Measurements from ENCODE around the gene GAL.
"Not testable (repeated sequence)": the region's sequence is repeated elsewhere in the genome, so short reads cannot be mapped to it uniquely, and the experiment has no call there.

Gene GAL, protein sequence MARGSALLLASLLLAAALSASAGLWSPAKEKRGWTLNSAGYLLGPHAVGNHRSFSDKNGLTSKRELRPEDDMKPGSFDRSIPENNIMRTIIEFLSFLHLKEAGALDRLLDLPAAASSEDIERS

DNA sequence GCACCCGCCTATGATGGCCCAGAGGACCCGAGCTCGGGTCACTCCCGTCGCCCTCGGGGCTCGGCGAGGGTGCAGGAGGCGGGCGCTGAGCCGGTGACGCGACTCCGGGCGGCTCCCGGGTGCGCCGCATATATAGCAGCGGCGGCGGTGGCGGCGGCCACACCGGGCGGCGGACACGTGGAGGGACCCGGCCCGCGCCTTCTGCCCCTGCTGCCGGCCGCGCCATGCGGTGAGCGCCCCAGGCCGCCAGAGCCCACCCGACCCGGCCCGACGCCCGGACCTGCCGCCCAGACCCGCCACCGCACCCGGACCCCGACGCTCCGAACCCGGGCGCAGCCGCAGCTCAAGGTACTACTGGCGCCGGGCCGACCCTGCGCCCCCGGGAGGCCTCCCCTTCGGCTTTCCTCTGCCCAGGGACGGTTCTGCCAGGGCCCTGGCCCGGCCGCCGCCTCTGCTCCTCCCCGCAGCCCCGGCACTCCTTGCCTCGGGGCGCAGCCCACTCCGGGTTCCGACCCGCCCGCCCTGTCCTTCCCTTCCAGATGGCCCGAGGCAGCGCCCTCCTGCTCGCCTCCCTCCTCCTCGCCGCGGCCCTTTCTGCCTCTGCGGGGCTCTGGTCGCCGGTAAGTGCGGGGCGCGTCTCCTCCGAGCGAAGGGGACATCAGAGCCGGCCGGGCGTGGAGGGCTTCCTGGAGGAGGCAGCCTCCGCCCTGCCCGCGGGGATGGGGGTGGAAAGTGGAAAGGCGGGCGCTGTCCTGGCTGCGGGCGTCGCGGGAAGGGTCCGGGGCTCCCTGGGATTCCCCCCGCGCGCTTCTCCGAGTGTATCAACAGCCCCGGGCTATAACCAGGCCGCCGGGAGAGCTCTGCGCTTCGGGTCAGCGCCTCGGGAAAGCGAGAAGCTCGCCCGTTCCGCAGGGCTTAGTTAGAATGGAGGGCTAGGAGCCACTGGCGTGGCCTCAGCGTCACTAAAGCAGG is at the start of gene GAL:
Gene GAL, plus strand, starts transcription at position 160 of the 972 bp plus-strand sequence. Its CDS starts 380 bp downstream, at position 540.
- TF ChIP-seq, protein P1, sequence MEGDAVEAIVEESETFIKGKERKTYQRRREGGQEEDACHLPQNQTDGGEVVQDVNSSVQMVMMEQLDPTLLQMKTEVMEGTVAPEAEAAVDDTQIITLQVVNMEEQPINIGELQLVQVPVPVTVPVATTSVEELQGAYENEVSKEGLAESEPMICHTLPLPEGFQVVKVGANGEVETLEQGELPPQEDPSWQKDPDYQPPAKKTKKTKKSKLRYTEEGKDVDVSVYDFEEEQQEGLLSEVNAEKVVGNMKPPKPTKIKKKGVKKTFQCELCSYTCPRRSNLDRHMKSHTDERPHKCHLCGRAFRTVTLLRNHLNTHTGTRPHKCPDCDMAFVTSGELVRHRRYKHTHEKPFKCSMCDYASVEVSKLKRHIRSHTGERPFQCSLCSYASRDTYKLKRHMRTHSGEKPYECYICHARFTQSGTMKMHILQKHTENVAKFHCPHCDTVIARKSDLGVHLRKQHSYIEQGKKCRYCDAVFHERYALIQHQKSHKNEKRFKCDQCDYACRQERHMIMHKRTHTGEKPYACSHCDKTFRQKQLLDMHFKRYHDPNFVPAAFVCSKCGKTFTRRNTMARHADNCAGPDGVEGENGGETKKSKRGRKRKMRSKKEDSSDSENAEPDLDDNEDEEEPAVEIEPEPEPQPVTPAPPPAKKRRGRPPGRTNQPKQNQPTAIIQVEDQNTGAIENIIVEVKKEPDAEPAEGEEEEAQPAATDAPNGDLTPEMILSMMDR (conservative IDR thresholded peaks at IDR 0.05; ENCODE audit: low read depth, low read length) = no peak
- peak within 1 kb of the TSS; percentile 17 for H3K4me3 ChIP-seq (ENCODE audit: low read depth, low read length)
- DNase-seq (ENCODE audit: low read depth) = no peak

DNA sequence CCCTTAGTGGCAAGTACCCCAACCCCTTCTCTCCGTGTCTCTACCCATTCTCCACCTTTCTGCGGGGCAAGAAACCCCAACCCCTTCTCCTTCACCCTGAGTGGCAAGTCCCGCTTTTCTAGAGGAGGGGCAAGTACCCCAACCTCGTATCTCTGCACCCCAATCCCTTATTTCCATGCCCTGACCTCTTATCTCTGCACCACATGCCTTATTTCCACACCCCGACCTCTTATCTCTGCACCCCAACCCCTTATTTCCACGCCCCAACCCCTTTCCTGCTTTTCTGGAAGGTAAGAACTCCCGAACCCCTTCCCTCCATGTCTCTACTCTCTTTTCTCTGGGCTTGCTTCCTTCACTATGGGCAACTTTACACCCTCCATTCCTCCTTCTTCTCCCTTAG is 49.7 kb upstream of the GAL start:
- not testable (repeated sequence) for H3K4me3 ChIP-seq (ENCODE audit: low read depth, low read length); DNase-seq (ENCODE audit: low read depth)

DNA sequence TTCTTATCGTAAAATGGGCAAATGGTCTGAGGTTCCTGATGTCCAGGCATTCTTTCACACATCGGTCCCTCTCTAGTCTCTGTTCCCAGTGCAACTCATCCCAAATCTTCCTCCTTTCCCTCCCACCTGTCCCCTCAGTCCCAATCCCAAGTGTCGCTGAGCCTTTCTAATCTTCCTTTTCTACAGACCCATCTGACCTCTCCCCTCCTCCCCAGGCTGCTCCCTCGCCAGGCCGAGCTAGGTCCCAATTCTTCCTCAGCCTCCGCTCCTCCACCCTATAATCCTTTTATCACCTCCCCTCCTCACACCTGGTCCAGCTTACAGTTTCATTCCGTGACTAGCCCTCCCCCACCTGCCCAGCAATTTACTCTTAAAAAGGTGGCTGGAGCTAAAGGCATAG is 49.2 kb upstream of the GAL start:
- not testable (repeated sequence) for DNase-seq (ENCODE audit: low read depth); H3K4me3 ChIP-seq (ENCODE audit: low read depth, low read length)

DNA sequence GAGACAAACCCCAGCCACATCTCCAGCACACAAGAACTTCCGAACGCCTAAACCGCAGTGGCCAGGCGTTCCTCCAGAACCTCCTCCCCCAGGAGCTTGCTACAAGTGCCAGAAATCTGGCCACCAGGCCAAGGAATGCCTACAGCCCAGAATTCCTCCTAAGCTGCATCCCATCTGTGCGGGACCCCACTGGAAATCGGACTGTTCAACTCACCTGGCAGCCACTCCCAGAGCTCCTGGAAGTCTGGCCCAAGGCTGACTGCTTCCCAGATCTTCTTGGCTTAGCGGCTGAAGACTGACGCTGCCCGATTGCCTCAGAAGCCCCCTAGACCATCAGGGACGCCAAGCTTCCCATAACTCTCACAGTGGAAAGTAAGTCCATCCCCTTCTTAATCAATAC is 48.5 kb upstream of the GAL start:
- not testable (repeated sequence) for DNase-seq (ENCODE audit: low read depth); H3K4me3 ChIP-seq (ENCODE audit: low read depth, low read length)

DNA sequence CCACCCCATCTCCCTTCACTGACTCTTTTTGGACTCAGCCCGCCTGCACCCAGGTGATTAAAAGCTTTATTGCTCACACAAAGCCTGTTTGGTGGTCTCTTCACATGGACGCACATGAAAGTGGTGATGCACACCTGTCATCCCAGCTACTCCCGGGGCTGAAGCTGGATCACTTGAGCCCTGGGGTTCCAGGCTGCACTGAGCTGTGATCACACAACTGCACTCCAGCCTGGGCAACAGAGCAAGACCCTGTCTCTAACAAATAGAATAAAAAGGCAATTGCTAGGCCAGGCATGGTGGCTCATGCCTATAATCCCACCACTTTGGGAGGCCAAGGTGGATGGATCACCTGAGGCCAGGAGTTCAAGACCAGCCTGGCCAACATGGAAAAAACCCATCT is 45.0 kb upstream of the GAL start:
- DNase-seq (ENCODE audit: low read depth) = not testable (repeated sequence)

DNA sequence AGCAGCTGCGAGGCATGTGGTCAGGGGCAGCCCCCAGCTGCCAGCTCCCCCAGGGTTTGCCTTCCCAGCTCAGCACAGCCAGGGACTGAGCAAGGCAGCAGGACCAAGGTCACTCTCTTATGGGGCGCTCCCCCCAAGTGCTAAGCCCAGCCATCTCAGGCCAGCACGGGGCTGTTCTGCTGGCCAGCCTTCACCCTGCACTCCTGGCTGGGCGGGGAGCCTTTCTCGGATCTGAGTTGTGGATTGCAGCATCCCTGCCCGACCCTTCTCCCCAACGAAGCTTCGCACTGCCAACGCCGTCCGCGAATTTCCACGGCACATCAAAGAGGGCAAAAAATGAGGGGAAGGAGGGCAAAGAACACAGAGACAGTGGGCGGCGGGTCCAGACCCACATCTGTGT is 42.5 kb upstream of the GAL start:
- DNase-seq (ENCODE audit: low read depth) = no peak
- H3K4me3 ChIP-seq (ENCODE audit: low read depth, low read length) = no peak overlapping the region
- TF ChIP-seq, protein P1 (conservative IDR thresholded peaks at IDR 0.05; ENCODE audit: low read depth, low read length) = no peak

More for the DNA sequence above, 45.0 kb upstream of the GAL start:
- H3K4me3 ChIP-seq (ENCODE audit: low read depth, low read length) = not testable (repeated sequence)

DNA sequence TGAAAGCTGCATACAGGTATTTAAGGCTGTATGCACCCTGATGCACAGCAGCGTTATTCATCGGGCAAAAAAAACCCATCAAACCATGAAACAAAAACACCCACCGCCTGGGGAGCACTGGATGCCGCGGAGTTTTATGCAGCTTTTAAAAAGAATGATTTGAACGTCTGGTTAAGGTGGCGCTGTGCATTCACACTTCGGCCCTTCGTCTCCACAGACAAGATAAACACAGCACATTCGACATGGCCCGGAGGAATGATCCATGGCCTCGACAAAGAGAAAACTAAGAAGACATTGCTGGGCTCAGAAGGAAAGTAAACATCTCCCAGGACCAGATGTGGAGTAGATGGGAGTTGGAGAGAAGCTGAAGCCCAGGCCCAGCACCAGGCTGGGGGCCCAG is 40.8 kb upstream of the GAL start:
- TF ChIP-seq, protein P1 (conservative IDR thresholded peaks at IDR 0.05; ENCODE audit: low read depth, low read length) = peak; percentile 57

DNA sequence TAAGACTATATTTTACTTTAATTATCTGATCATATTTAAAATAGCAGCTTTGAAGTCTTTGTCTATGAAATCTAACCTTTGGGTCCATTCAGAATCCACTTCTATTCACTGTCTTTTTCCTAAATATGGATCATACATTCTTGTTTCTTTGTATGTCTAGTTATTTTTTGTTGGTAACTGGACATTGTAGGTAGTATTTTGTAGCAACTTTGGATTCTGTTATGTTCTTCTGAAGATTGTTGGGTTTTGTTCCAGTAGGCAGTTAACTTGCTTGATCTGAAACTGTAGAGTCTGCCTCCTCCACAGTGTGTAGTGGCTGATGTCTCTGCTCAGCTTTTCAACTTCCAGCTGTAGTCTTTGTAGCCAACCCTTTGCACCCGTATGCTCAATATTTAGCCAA is 37.5 kb upstream of the GAL start:
- TF ChIP-seq, protein P1 (conservative IDR thresholded peaks at IDR 0.05; ENCODE audit: low read depth, low read length) = no peak
- H3K4me3 ChIP-seq (ENCODE audit: low read depth, low read length) = no peak overlapping the region
- no peak for DNase-seq (ENCODE audit: low read depth)

More for the DNA sequence above, 40.8 kb upstream of the GAL start:
- peak; percentile 74 for DNase-seq (ENCODE audit: low read depth)
- no peak overlapping the region for H3K4me3 ChIP-seq (ENCODE audit: low read depth, low read length)

DNA sequence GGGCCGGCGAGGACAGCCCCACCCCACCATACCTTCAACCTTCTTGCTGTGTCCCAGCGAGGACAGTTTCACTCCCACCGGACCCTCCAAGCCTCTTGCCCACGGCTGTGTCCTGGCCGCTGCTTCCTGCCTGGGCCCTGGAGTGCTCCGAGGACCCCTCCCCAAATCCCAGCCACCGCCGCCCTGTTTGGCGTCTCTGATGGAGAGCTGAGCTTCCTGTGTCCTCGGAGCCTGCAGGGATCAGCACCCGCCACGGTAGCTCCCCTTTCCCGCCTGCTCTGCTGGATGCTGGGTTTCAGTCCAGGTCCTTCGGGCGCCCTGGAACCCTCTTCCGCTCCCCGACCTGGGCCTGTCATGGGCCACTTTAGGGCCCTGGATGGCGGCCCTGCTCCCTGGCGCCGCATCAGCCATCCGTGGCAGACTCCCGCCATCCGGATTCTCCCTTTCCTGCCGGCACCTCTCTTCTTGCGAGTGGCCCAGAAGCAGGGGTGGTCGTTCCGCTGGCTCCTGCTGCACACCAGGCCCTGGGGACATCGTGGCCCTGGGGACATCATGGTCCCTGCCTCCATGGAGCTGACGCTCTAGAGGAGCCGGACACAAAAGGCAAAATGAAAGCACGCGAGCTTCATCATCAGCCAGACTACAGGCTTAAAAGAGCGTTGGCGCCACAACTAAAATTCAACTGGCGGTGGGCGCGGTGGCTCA is 34.3 kb upstream of the GAL start:
- DNase-seq (ENCODE audit: low read depth) = no peak
- TF ChIP-seq, protein P1 (conservative IDR thresholded peaks at IDR 0.05; ENCODE audit: low read depth, low read length) = no peak
- no peak overlapping the region for H3K4me3 ChIP-seq (ENCODE audit: low read depth, low read length)

All from choroid plexus epithelial cell (primary cell).